TTC549 (cell line): ENCODE results near the gene BTBD9.

Source experiments
- FAIRE-seq: peaks from 2 replicates; lab custom pipeline; 2012; peaks lifted over from hg19 to GRCh38; lab: Jason Lieb, UNC

BTBD9 gene

DNA sequence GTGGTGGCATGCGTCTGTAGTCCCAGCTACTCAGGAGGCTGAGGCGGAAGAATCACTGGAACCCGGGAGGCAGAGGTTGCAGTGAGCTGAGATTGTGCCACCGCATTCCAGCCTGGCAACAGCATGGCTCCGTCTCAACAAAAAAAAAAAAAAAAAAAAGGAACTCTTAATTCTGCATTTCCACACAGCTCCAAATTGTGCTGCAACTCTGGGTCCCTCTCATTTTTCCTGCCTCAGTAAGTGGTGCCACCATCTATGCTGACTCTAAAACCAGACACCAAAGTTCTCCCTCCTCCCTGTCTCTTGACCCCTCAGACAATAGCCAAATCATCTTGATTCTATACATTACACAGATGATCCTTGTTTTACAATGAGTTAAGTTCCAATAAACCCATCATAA, 133.9 kb downstream of the BTBD9 start:
- no peak for FAIRE-seq

DNA sequence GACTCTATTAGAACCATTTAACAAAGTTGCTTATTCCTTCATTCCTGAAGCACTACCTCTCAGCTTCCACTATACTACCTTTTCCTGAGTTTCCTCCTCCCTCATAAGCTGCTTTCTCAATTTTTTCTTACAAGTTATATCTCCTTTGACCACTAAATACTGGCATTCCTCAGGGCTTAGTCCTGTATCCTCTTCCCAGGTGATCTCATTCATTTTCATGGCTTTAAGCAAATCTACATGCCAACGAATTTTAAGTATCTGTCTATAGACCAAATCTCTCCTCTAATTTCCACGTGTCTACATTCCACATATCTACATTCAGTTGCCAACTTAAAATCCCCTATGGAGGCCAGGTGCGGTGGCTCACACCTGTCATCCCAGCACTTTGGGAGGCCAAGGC, 134.7 kb downstream of the BTBD9 start:
- FAIRE-seq = no peak

DNA sequence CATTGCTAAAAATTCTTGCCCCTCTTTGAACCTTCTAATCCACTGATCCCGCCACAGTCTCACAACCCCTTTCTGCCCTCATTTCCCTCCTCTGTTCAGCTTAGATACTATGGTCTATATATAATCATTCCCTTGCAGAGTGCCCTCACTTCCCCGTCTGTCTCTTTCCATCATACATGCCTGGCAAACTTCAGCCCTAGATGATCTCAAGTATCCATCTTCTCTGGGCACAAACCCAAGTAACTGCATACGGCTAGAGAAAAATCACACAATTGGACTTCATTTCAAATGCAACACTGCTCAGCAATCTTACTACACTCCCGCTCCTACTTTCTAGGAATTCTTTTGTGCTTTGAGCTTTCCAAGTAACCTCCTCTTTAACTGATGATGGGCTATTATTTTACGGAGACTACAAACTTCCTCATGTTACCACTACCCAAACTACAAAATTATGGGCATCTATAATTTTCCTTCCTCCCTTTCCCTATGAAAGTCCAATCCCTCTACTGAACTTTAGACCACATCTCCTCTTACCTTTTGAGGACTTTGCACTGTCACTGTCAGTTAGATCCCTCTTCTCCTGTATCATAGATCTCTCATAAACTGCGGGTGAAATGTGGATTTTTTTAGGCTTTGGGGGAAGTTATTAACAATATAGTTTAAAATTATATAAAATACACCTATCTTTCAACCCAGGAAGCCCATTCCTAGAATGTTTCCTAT, 135.6 kb downstream of the BTBD9 start:
- FAIRE-seq = no peak

DNA sequence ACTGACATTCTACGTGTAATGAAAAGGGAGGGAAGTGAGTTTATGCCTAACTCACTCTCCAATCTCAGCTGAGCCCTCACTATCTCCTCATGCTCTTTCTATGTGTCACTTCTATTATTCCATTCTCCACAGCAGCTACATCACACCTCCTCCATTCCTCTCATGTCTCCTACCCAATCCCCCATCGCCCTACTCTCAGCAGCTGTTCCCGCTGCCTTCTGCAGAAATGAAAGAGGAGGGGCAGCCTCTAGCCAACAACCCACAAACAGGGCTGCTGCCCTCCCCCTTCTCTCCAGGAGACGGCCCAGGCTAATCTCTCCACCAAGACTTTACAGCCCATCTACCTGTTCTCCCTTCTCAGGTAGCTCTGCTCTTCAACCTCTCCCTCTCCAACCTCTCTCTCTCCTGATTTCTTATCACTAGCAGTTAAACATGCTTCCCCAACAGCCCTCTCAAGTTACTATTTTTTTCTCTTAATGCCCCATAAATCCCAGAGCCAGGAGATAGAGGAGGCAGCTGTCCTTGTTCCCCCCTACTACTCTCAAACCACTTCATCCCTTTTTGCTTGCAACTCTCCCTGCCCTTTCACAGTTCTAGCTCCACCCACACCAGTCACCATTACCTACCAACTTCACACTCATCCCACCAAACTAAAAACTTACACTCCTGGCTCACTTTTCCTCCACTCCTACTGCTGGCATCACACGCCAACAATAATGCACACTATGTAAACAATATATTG, 136.5 kb downstream of the BTBD9 start:
- no peak for FAIRE-seq

DNA sequence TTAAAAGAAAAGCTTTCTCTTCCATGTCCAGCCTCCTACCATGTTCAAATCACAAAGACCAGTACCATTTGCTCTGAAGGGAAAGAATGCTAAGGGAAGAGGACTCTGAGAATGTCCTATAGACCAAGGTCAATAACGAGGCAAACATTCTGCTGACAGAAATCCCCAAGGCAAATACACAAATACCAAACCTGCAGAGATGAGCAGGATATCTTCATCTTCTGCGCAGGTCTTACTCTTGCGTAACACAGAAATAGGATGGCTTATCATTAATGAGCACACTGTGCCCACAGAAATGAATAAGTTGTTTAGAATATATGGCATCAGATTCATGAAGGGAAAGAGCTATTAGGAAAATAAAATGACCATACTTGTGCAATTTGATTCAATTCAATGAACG, 137.3 kb downstream of the BTBD9 start:
- FAIRE-seq = no peak

DNA sequence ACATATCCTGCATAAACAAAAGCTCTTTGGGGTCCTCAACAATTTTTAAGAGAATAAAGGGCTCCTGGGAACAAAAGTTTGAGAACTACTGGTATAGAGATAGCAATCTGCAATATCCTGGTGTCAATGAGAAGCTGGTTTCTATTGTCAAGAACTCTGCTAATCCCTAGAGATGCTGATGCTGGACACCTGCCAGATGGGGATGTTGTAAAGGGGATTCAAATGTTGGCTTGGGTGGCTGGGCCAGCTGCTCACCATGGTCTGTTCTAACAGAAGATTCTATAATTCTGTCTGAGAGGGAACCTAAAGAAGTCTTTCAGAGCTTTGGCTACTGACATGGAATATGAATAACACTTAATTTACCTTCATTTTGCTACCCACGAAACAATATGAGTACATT, 137.8 kb downstream of the BTBD9 start:
- FAIRE-seq = no peak

DNA sequence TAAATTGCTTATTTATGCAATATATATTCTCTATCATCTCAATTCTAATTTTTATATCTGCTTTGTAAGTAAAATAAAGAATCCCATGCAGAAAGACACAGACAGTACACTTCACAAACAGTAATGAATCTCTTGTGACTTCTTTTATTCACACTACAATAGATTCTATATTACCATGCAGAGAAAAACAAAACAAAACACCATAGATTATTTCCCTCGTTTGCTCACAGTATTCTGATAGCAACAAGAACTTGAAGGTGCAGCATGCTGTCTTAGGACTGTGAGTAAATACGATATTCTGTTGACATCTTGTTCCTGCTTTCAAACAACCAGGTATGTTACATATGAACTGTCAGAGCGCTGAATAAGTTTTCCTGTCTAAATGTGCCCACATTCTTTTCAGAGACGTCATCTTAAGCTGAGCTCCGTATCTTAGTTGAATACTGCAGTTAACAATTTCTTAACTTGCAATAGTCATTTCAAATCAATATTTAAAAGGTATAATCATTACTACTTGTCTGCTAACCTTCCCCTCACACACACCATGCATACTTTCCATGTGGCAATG, 140.1 kb downstream of the BTBD9 start:
- no peak for FAIRE-seq

DNA sequence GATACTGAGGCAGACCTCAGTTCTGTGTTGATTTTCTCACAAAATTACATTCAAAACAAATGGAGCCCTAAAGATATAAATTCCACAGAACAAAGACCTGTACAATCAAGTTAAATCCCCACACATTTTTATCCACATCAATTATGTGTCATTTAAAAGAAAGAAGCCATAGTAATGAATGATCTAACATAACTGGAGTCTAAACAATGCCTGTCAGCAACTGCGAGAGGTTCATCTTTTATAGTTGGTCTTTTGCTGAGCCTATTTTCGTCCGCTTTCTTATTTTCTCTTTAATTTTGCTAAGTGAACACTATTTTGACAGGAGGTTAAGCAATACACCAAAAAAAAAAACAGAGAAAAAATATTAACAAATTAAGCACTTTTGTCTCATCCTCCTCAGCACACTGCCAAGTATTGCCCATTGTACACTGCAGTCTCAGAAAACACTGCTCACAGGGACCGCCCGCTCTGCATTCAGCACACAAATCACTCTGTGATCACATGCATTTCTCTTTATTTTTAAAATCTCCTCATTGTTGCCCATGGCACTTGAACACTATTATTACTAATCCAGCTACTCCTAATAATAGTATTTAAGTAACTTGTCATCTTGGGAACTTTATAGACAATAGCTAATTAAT, 140.8 kb downstream of the BTBD9 start:
- FAIRE-seq = no peak

DNA sequence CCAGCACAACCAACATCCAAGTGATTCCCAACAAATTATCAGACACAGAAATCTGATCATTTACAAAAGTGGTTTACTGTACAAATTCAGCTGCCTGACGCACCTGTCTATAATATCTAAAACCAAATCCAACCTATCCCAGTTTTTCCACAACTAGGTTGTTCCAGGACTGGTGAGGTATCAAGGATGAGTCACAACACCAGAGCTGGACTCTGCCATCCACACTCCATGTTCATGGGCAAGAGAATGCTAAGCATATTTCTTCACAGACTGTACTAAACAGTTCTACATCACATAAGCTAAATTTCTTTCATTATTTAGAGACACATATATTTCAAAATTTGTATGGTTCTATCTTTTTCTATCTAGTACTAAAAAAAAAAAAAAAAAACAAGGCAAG, 141.6 kb downstream of the BTBD9 start:
- FAIRE-seq = no peak

DNA sequence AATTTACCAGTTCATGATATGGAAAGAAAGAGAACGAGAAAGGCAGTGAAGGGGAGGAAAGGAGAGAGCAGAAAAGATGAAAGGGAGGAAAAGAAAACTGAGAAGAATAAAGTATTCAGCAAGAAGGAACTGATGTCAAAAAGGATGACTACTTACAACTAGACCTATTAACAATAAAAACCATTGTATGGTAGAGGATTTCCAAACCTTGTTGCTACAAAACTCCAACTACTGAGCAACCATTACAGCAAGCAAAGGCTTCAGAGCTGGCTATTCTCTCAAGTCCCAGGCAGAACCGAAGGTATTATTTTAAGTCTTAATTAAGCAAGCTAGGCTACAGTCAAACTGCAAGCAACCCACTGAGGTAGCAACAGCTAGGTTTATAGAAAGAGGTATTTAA, 142.2 kb downstream of the BTBD9 start:
- no peak for FAIRE-seq

DNA sequence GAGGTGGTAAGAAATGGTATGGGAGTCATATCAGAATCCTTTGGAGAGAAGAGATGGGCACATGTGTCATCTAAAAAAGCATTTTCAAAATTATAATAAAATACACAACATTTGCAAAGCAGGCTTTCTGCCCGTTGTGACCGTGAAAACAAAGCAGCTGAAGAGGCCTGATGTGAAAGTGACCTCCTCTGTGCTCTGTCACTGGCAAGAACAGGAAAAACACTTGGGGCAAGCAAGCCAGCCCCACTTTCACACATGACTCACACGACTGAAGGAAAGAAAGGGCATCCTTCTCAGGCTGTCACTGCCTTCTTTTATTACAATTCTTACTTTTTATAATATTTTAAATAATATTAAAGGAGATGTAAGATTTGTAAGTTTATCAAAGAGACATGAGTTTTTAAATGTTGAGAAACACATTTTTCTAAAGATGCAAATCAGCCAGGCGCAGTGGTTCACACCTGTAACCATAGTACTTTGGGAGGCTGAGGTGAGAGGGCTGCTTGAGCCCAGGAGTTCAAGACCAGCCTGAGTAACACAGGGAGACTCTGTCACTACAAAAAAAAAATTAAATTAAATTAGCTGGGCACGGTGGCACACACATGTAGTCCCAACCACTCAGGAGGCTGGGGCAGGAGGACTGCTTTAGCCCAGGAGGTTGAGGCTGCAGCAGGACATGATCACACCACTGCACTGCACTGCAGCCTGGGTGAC, 143.7 kb downstream of the BTBD9 start:
- no peak for FAIRE-seq

DNA sequence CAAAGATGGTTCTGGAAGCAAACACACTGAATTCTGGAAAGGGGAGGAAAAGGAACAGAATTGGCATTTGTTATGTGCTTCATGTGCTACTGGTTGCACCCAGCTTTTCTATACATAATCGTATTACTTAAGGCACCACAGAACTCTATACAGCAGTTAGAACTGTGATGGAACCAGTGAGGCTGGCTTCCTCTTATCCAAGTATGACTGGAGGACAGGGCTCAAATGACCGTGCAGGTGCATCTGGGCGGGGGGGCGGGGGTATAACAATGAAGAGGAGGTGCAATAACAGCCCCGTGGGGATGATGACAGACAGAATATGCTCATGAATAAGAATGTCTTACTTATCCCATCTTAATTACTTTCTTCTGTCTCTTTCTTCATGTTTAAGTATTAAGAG, 144.2 kb downstream of the BTBD9 start:
- no peak for FAIRE-seq

DNA sequence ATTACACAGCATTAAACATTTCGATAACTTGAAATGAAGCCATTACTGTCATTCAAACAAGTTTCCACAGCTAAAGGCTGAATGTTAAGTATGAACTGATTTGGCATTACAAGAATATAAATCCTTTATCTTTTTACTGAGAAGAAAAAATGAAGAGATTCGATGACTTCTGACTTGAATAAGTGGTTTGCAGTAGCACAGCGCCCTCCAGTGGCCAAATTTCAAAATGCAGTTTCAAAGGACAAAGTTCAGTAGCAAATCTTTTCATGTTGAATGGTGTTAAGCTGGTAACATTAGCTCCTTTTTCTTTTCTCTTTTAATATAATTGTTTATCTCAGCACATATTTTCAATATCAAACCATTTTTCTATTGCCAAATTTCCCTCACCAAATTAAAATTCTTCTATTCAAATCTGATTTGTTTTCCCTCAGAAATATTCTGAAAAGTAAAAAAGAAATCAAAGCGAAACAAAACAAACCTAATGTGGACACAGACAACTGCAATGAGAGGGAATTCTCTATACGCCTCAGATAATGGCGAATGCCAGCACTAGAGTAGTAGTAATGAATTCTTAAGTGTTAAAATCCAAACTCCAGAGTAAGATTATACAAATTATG, 145.7 kb downstream of the BTBD9 start:
- FAIRE-seq = peak; percentile 87

DNA sequence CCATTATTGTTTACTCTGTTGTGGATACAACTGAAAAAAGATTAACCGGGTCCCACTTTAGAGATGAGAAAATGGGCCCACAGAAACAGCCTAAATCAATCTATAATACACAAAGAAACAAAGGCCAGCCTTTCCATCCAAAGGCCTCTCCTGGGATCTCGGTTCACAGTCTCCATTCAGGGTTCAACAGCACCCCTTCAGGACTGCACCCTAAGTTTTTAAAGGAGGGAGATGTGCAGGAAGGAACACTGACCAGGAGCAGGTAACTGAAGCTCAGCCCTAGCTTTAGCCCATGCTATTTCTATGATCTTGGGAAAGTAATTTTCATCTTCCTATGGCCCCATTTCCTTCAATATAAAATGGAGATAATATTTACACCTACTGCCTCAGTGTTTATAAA, 147.7 kb downstream of the BTBD9 start:
- no peak for FAIRE-seq

DNA sequence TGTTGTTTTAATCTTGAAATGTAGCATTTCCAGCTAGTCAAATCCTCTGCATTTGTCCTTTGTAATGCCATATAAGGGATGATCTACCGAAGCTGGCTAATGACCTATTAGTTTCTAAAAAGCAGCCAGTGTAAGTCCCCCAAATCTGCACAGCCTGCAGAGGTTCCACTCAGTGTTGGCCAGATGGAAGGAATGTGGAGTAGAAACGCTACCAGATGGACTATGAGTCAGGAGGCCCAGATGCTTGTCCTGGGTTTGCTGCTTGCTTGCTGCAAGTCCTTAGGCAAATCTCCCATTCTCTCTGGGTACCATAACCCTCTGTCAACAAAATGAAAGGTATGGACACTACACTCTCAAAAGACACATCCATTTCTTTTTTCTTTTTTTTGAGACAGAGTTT, 149.8 kb downstream of the BTBD9 start:
- FAIRE-seq = no peak

DNA sequence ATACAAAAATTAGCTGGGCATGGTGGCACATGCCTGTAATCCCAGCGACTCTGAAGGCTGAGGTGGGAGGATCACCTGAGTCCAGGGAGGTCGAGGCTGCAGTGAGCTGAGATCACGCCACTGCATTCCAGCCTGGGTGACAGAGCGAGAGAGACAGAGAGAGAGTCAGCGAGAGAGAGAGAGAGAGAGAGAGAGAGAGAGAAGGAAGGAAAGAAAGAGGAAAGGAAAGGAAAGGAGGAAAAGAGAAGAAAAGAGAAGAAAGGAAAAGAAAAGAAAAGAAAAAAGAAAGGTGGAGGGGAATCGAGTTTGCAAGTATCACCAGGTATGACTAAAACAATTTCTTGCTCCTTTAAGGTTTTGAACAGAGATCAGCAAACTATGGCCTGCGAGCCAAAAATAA, 152.3 kb downstream of the BTBD9 start:
- no peak for FAIRE-seq

DNA sequence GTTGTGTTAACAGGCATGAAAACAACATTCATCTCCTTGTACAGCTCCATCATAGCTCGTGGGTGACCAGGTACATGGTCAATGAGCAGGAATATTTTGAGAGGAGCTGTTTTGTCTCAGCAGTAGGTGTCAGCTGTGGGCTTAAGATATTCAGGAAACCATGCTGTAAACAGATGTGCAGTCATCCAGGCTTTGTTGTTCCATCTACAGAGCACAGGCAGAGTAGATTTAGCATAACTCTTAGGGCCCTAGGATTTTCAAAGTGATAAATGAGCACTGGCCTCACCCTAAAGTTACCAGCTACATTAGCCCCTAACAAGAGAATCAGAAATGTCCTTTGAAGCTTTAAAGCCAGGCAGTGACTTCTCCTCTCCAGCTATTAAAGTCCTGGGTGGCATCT, 154.2 kb downstream of the BTBD9 start:
- FAIRE-seq = no peak

DNA sequence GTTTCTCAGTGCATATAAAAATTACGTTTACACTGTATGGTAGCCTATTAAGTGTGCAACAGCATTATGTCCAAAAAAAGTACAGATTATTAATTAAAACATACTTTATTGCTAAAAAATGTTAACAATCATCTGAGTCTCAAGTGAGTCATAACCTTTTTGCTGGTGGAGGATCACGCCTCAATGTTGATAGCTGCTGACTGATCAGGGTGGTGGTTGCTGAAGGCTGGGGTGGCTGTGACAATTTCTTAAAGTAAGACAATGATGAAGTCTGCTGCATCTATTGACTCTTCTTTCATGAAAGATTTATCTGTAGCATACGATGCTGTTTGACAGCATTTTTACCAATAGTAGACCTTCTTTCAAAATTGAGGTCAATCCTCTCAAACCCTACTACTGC, 155.1 kb downstream of the BTBD9 start:
- FAIRE-seq = no peak

DNA sequence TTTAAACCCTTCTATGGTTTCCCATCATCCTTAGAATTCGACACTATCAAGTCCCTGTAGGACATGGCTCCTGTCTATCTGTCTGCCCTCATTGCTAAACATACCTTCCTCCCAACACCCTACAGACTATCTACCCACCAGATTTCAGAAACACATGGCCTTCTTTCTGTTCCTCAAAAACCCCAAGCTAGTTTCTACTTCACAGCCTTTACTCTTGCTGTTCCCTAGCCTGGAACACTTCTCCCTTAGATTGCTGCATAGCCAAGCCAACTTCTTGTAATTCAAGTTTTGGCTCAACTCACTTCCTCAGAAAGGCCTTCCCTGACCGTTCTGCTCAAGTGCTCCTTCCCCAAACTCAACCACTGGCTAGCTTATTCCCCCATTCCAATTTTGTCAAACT, 156.2 kb downstream of the BTBD9 start:
- FAIRE-seq = no peak

DNA sequence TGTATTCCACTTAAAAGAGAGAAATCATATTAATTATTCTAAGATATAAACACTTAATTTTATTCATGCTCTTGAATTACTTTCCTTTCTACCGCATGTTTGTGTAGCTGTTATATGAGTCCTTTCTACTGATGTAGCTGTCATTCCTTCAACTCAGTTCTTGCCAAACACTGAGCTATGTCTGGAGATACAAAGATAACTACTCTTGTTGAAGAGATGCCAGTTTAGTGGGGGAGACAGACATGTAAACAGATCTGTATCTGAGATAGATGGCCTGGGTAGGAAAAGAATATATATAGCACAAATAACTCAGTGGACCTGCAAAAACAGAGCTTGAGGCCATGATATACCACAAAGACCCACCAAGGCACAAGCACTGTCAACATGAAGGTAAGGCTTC, 157.3 kb downstream of the BTBD9 start:
- no peak for FAIRE-seq

DNA sequence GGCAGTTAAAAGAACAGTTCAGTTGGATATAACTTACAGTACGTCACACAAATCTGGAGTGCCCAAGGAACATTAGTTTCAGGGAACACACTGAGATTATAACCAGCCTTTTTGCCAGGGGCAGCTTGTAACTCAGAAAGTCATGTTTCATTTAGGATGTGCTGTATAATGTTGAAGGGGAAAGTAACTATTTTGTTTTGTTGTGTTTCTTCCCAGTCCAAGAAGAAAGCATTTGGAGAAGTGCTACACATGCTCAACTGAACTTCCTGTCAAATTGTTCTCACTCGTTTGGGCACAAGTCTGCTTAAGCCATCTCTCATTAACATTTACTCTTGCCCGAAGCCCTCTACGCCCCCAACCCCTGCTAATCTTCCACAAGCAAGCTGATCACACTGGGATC, 157.9 kb downstream of the BTBD9 start:
- FAIRE-seq = no peak

DNA sequence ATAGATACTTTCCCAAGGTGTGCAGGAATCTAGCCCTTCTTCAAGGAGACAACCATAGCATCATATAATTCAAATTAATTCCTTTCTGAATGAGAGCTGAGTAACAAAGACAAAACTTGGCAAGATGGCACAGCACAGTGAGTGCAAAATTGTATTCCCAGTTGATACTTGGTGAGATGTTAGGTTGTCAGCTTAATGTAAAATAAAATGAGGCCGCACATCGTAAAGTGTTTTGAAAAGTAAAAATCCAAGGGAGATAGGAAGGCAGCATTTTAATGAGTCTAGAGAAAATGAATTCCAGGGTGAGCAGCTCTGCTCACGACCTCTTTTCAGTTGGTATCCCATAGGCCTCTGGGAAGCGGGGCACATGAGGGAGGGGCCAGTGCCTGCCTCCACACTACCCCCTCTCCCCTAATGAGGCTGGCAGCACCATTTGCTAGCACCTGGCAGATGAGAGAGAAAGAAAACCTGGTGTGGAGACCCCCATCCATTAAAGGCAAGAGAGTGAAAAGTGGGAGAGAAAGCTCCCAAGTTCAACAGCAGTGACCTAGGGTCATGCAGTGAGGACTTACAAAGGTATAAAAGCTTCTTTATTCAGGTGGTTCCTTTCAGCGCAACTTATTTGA, 158.4 kb downstream of the BTBD9 start:
- no peak for FAIRE-seq
